SK-N-SH (cell line): Measurements from ENCODE around the gene HNRNPM. TPM values are rescaled to one million over a fixed set of nuclear protein-coding genes. Genes with fewer than 3 reads are reported as not detected.

ENCODE experiments used
- CTCF ChIA-PET: fragments of 300-600, 350-600 bp; formaldehyde crosslinking; extraction: SDS; loops from one replicate; lab custom pipeline; 2021; lab: Yijun Ruan, JAX
- POLR2A ChIA-PET: fragments of 350-600 bp; sonication (Branson Sonifier 250); formaldehyde crosslinking; extraction: SDS; loops from one replicate; lab custom pipeline; 2020; ENCODE audit warnings: antibody characterized with exemption, inconsistent platforms; lab: Yijun Ruan, JAX
- DNase-seq: peaks from one replicate; pipeline ENCODE4 v3.0.0; 2012
- H2AFZ ChIP-seq: fragments of 200-600 bp; sonication (generic); 2 replicates; pipeline ENCODE4 v1.8.1; 2016; ENCODE audit warnings: antibody characterized with exemption, mild to moderate bottlenecking, low read depth
- H3F3A ChIP-seq: fragments of 200-600 bp; sonication (generic); replicated peaks from 2 replicates; pipeline ENCODE3; 2016; ENCODE audit warnings: antibody characterized with exemption, mild to moderate bottlenecking; ENCODE audit not compliant: insufficient read depth
- H3K27ac ChIP-seq, 2 experiments: fragments of 200-500 bp in 1 of 2; fragments of 200-600 bp in 1 of 2; sonication (Bioruptor generic) in 1 of 2; sonication (generic), shearing (Covaris generic) in 1 of 2; 2 replicates each; pipeline versions ENCODE4 v1.5.1 to v1.6.1; 2014 to 2016; ENCODE audit warnings: low read depth in 2 of 2, inconsistent platforms in 1 of 2, low read length in 1 of 2, mild to moderate bottlenecking in 1 of 2, mixed read lengths in 1 of 2
- H3K27me3 ChIP-seq: fragments of 200-600 bp; sonication (generic), shearing (Covaris generic); 2 replicates; pipeline ENCODE4 v1.6.1; 2016; ENCODE audit warnings: mixed run types; ENCODE audit not compliant: insufficient read depth
- H3K36me3 ChIP-seq, 2 experiments: fragments of 200-500 bp in 1 of 2; fragments of 200-600 bp in 1 of 2; sonication (Bioruptor generic) in 1 of 2; sonication (generic) in 1 of 2; replicated peaks in 1 of 2; 2 replicates each; pipeline versions ENCODE3 to v1.5.1; 2014 to 2016; ENCODE audit warnings: low read length in 1 of 2, mild to moderate bottlenecking in 1 of 2; ENCODE audit not compliant: insufficient read depth in 2 of 2, control insufficient read depth in 1 of 2
- H3K4me1 ChIP-seq, 2 experiments: fragments of 200-500 bp in 1 of 2; fragments of 200-600 bp in 1 of 2; sonication (Bioruptor generic) in 1 of 2; sonication (generic), shearing (Covaris generic) in 1 of 2; 2 replicates each; pipeline versions ENCODE4 v1.5.1 to v1.6.1; 2014 to 2016; ENCODE audit warnings: low read depth in 1 of 2, low read length in 1 of 2, mixed run types in 1 of 2; ENCODE audit not compliant: insufficient read depth in 2 of 2, control insufficient read depth in 1 of 2
- H3K4me2 ChIP-seq: fragments of 200-600 bp; sonication (generic), shearing (Covaris generic); 2 replicates; pipeline ENCODE4 v1.6.1; 2017; ENCODE audit warnings: mixed run types
- H3K4me3 ChIP-seq, 2 experiments: fragments of 200-500 bp in 1 of 2; fragments of 200-600 bp in 1 of 2; sonication (Bioruptor generic) in 1 of 2; sonication (generic), shearing (Covaris generic) in 1 of 2; 2 replicates each; pipeline versions ENCODE4 v1.5.1 to v1.8.1; 2014 to 2016; ENCODE audit warnings: low read depth in 2 of 2, inconsistent platforms in 1 of 2, low read length in 1 of 2, mild to moderate bottlenecking in 1 of 2, mixed read lengths in 1 of 2, moderate library complexity in 1 of 2
- H3K79me2 ChIP-seq: fragments of 200-600 bp; sonication (generic); 2 replicates; pipeline ENCODE4 v1.8.1; 2017; ENCODE audit warnings: mild to moderate bottlenecking; ENCODE audit not compliant: insufficient read depth
- H3K9ac ChIP-seq: fragments of 200-600 bp; sonication (generic); 2 replicates; pipeline ENCODE4 v1.6.1; 2017; ENCODE audit warnings: mixed run types
- H3K9me2 ChIP-seq: fragments of 200-600 bp; sonication (generic); 2 replicates; pipeline ENCODE4 v1.6.1; 2017; ENCODE audit warnings: mixed run types
- H3K9me3 ChIP-seq: fragments of 200-600 bp; sonication (generic); 2 replicates; pipeline ENCODE4 v1.6.1; 2017; ENCODE audit warnings: mixed run types, mild to moderate bottlenecking, moderate library complexity
- H4K20me1 ChIP-seq: fragments of 200-600 bp; sonication (generic); 2 replicates; pipeline ENCODE4 v1.6.1; 2017; ENCODE audit warnings: mild to moderate bottlenecking, mixed run types; ENCODE audit not compliant: insufficient read depth
- EZH2phosphoT487 ChIP-seq: fragments of 200-600 bp; sonication (generic); IDR thresholded peaks from 2 replicates; pipeline ENCODE4 v1.6.1; 2017; ENCODE audit warnings: low read depth, mixed run types, mild to moderate bottlenecking, antibody characterized with exemption, moderate library complexity, borderline replicate concordance
- FOXJ3 ChIP-seq: sonication (generic); formaldehyde crosslinking; IDR thresholded peaks from 2 replicates; pipeline ENCODE4 v1.5.1; 2020; ENCODE audit warnings: mild to moderate bottlenecking, missing genetic modification reagents
- IRF3 ChIP-seq: fragments of 150-350 bp; IDR thresholded peaks from 2 replicates; pipeline ENCODE4 v1.6.1; 2016; ENCODE audit warnings: mild to moderate bottlenecking, low read depth, low read length
- MEF2A ChIP-seq: IDR thresholded peaks from 2 replicates; pipeline ENCODE4 v1.4.0; 2012; ENCODE audit warnings: low read depth, borderline replicate concordance
- MXI1 ChIP-seq: IDR thresholded peaks from 2 replicates; pipeline ENCODE4 v1.6.1; 2012; ENCODE audit warnings: mild to moderate bottlenecking, low read depth, low read length, improper control_type of control experiment
- RAD21 ChIP-seq: IDR thresholded peaks from 2 replicates; pipeline ENCODE4 v1.6.1; 2012; ENCODE audit warnings: mild to moderate bottlenecking, low read length
- RXRA ChIP-seq: IDR thresholded peaks from 2 replicates; pipeline ENCODE4 v1.4.0; 2012; ENCODE audit warnings: low read depth, mild to moderate bottlenecking, borderline replicate concordance
- SIN3A ChIP-seq: IDR thresholded peaks from 2 replicates; pipeline ENCODE4 v1.6.1; 2012; ENCODE audit warnings: low read depth, mild to moderate bottlenecking, low read length, moderate library complexity, borderline replicate concordance
- SMC3 ChIP-seq: IDR thresholded peaks from 2 replicates; pipeline ENCODE4 v1.6.1; 2012; ENCODE audit warnings: low read depth, low read length, improper control_type of control experiment
- TAF1 ChIP-seq: IDR thresholded peaks from 2 replicates; pipeline ENCODE4 v1.6.1; 2012; ENCODE audit warnings: low read depth, mild to moderate bottlenecking, low read length, moderate library complexity, borderline replicate concordance
- USF1 ChIP-seq: IDR thresholded peaks from 2 replicates; pipeline ENCODE4 v1.4.0; 2012; ENCODE audit warnings: low read depth, borderline replicate concordance
- USF2 ChIP-seq: fragments of 150-350 bp; IDR thresholded peaks from 2 replicates; pipeline ENCODE4 v1.6.1; 2017; ENCODE audit warnings: antibody characterized with exemption, low read length, low read depth, borderline replicate concordance
- YY1 ChIP-seq: IDR thresholded peaks from 2 replicates; pipeline ENCODE4 v1.4.0; 2012; ENCODE audit warnings: low read depth, mild to moderate bottlenecking
- WGBS: methylation state at CpG from one replicate; pipeline ENCODE4 v1.1.6; 2017; ENCODE audit warnings: low lambda C conversion rate; 5-methylcytosine and 5-hydroxymethylcytosine counted together
- polyA plus RNA-seq, 3 experiments: library from polyadenylated mRNA; depleted of rRNA; stranded (reverse); fragments of >200 nt; gene quantifications; 2 replicates each; pipeline ENCODE4 v1.2.3, GENCODE V29; 2012

The HNRNPM gene
- polyA plus RNA-seq, 1 of the 3 experiments (the other 2 are of a cell fraction) = 205 TPM

GRCh38 chr19:8483165-8483564 lies 38.4 kb downstream of the HNRNPM start (continued):
- no peak for TF ChIP-seq IRF3
- no peak for TF ChIP-seq MXI1
- TF ChIP-seq MEF2A = no peak
- no peak for TF ChIP-seq RAD21
- TF ChIP-seq SIN3A = no peak
- no peak for TF ChIP-seq FOXJ3 (CRISPR knock-in tag)
- TF ChIP-seq USF2 = no peak
- TF ChIP-seq EZH2phosphoT487 = no peak

- no peaks in the 10 kb centered on the region for H3K27me3 ChIP-seq
- H3K4me2 ChIP-seq = no peak overlapping the region
- POLR2A ChIA-PET = interaction anchor here (0.7 kb wide), 1 partner anchor 39 kb away, joined by 4 read pairs; no protein-coding TSS in a partner anchor
- CTCF ChIA-PET = interaction anchor here (1.7 kb wide), 1 partner anchor 21 kb away, joined by 5 read pairs; no protein-coding TSS in a partner anchor
- no peak overlapping the region for H3K27ac ChIP-seq
- no peak overlapping the region for H2AFZ ChIP-seq
- H3K4me3 ChIP-seq = no peak overlapping the region
- H4K20me1 ChIP-seq = peaks cover 63% of the 10 kb centered on the region
- no peaks in the 10 kb centered on the region for H3K9me2 ChIP-seq
- 95% methylated on average over 17 of the region's 18 CpGs for whole genome bisulfite sequencing
- peaks cover 21 to 66% of the 10 kb centered on the region in 2 experiments for H3K36me3 ChIP-seq
- peaks cover 58% of the 10 kb centered on the region for H3K79me2 ChIP-seq
- no peaks in the 10 kb centered on the region for H3K9me3 ChIP-seq
- no peaks in the 10 kb centered on the region for H3F3A ChIP-seq
- no peak for TF ChIP-seq YY1
- no peak for TF ChIP-seq SMC3
- TF ChIP-seq TAF1 = no peak
- no peak for TF ChIP-seq USF1
- TF ChIP-seq RXRA = no peak
- no peak for TF ChIP-seq USF2
- H3K4me1 ChIP-seq = no peaks in the 10 kb centered on the region; a peak in 1 of 4 replicates
- H3K9ac ChIP-seq = no peak overlapping the region
- no peak for DNase-seq
These were observed 39.6 kb downstream of the HNRNPM start for GRCh38 chr19:8484331-8484894.
